ENCODE results near the gene ALX4.

Gene ALX4

DNA sequence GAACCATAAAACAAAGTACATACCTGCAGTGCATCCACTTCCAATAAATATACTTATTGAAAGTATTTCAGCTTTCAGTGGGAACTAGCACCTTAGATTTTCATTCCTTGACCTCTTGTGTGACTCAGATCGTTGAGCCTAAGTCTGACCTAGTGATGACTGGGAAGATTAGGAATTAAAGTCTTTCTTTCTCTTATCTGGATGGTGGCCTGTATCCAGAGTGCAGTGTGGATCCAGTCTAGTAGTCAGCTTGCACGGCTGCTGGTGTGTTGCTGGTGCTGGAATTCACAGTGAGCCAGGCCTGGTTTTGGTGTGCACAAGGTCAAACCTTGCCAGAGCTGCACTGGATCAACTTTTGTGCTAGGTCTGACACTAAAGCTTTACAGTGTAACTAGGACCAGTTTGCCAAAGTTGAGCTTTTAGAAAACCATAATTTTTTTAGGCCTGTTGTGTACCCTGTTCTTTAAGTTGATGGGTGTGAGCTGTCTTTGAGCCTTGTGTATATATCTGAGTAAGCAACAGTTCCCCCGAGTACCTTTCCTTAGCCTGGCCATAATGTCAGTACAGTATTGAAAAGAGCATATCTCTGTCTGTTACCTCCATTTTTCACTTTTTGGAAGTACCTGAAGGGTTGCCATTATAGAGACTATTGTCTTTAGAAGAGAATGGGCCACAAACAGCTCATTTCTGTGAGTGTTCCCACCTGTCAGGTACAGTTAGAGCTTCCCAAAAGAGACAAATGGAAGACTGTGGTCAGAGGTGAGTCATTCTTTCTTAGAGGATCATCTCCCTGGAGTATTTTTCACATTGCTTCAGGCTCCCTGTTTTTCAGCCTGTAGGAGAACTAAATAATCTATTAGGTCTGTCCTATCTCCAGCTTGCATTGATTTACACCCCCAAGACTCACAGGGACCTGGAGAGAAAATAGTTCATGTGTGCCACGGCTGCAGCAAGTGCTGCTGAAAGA, 89.8 kb downstream of the ALX4 start:
- TF ChIP-seq, protein P1, sequence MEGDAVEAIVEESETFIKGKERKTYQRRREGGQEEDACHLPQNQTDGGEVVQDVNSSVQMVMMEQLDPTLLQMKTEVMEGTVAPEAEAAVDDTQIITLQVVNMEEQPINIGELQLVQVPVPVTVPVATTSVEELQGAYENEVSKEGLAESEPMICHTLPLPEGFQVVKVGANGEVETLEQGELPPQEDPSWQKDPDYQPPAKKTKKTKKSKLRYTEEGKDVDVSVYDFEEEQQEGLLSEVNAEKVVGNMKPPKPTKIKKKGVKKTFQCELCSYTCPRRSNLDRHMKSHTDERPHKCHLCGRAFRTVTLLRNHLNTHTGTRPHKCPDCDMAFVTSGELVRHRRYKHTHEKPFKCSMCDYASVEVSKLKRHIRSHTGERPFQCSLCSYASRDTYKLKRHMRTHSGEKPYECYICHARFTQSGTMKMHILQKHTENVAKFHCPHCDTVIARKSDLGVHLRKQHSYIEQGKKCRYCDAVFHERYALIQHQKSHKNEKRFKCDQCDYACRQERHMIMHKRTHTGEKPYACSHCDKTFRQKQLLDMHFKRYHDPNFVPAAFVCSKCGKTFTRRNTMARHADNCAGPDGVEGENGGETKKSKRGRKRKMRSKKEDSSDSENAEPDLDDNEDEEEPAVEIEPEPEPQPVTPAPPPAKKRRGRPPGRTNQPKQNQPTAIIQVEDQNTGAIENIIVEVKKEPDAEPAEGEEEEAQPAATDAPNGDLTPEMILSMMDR (IDR thresholded peaks at IDR 0.05; ENCODE audit: insufficient read depth, missing control alignments), result no peak
- FAIRE-seq (no peak), DNase-seq (ENCODE audit: insufficient read length, low spot score) (no peak)

DNA sequence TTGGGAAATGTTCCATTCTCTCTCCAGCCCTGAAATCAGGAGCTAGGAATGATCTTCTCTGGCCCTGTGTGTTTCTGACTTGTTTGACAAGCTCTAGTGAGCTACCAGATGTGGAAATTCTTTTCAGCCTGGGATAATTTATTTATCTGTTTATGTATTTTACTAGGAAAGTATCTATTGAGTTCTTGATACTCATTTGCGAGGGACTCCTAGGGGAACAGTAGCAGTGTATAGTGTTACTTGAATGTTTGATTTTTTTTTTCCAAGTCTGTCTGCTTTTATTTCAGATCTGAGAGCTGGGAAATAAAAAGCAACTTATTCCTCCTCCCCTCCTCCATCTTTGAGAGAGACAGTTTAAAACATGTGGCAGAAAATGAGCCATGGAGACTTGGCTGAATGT, 92.5 kb downstream of the ALX4 start:
- FAIRE-seq, result no peak
- no peak for DNase-seq (ENCODE audit: insufficient read length, low spot score)
- TF ChIP-seq, protein P1 (IDR thresholded peaks at IDR 0.05; ENCODE audit: insufficient read depth, missing control alignments), result no peak

DNA sequence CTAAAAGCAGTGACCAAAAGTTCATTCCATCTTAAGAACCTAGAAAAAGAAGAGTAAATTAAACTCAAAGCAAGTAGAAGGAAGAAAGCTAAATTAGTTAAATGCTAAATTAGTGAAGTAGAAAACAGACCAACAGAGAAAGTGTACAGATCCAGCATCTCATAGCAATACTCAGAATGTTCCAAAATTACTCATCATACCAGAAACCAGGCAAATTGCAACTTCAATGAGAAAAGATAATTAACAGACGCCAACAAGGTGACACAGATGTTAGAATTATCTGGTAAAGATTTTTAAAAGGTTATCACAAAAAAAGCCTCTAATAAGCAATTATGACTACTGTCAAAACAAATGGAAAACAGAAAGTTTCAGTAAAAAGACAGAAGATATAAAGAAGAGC, 96.8 kb downstream of the ALX4 start:
- DNase-seq (ENCODE audit: insufficient read length, low spot score) (no peak), FAIRE-seq (no peak)
- TF ChIP-seq, protein P1 (IDR thresholded peaks at IDR 0.05; ENCODE audit: insufficient read depth, missing control alignments), result no peak

DNA sequence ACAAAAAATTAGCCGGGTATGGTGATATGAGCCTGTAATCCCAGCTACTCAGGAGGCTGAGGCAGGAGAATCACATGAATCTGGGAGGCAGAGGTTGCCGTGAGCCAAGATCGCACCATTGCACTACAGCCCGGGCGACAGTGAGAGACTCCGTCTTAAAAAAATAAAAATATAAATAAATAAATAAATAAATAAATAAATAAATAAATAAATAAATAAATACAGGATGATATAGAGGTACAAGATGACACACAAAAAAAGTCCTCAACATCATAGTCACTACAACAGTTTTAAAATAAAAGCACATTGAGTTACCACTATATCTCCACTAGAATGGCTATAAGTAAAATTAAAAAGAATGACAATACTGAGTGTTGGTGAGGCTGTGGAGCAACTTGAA, 97.8 kb downstream of the ALX4 start:
- FAIRE-seq (no peak), DNase-seq (ENCODE audit: insufficient read length, low spot score) (no peak)
- TF ChIP-seq, protein P1 (IDR thresholded peaks at IDR 0.05; ENCODE audit: insufficient read depth, missing control alignments), result no peak

All from D721Med (cell line).